HepG2 (cell line): ENCODE data around the gene TXN2. TPM values are rescaled to one million over a fixed set of nuclear protein-coding genes. Genes with fewer than 3 reads are reported as not detected.

Experiments
- CEBPB ChIP-seq: IDR thresholded peaks from 2 replicates; pipeline ENCODE4 v1.6.1; 2011; ENCODE audit warnings: low read depth, low read length, improper control_type of control experiment, borderline replicate concordance
- CENPT ChIP-seq: sonication (generic); formaldehyde crosslinking; IDR thresholded peaks from 2 replicates; pipeline ENCODE4 v1.8.0; 2022; ENCODE audit warnings: low read depth, mild to moderate bottlenecking, moderate library complexity, missing genetic modification reagents
- HIVEP1 ChIP-seq: sonication (generic); formaldehyde crosslinking; IDR thresholded peaks from 2 replicates; pipeline ENCODE4 v1.4.0; 2020; ENCODE audit warnings: mild to moderate bottlenecking, missing genetic modification reagents
- HNRNPH1 ChIP-seq: fragments of 200-400 bp; formaldehyde crosslinking; optimal IDR thresholded peaks from 2 replicates; pipeline ENCODE3; 2017; ENCODE audit warnings: mild to moderate bottlenecking, low read depth, low read length
- NFE2 ChIP-seq: sonication (generic); formaldehyde crosslinking; IDR thresholded peaks from 2 replicates; pipeline ENCODE4 v1.4.0; 2020; ENCODE audit warnings: missing genetic modification reagents
- SP4 ChIP-seq: sonication (generic); formaldehyde crosslinking; IDR thresholded peaks from 2 replicates; pipeline ENCODE4 v1.8.1; 2023; ENCODE audit warnings: mild to moderate bottlenecking, missing genetic modification reagents
- SRSF1 ChIP-seq: fragments of 200-400 bp; formaldehyde crosslinking; optimal IDR thresholded peaks from 2 replicates; pipeline ENCODE3; 2017; ENCODE audit warnings: mild to moderate bottlenecking, low read depth, low read length, moderate library complexity
- TAF1 ChIP-seq: sonication (generic); formaldehyde crosslinking; IDR thresholded peaks from 2 replicates; pipeline ENCODE4 v1.4.0; 2020; ENCODE audit warnings: missing genetic modification reagents
- ZNF326 ChIP-seq: sonication (generic); formaldehyde crosslinking; IDR thresholded peaks from 2 replicates; pipeline ENCODE4 v1.4.0; 2020; ENCODE audit warnings: missing genetic modification reagents, borderline replicate concordance
- ZNF484 ChIP-seq: sonication (generic); formaldehyde crosslinking; IDR thresholded peaks from 2 replicates; pipeline ENCODE4 v1.5.1; 2020; ENCODE audit warnings: mild to moderate bottlenecking, low read depth, missing genetic modification reagents, borderline replicate concordance
- ZNF567 ChIP-seq: sonication (generic); formaldehyde crosslinking; IDR thresholded peaks from 2 replicates; pipeline ENCODE4 v1.8.1; 2023; ENCODE audit warnings: mild to moderate bottlenecking, missing genetic modification reagents, borderline replicate concordance
- ZNF83 ChIP-seq: sonication (generic); formaldehyde crosslinking; IDR thresholded peaks from 2 replicates; pipeline ENCODE4 v1.4.0; 2020; ENCODE audit warnings: missing genetic modification reagents, mild to moderate bottlenecking, borderline replicate concordance
- ZNF839 ChIP-seq: sonication (generic); formaldehyde crosslinking; IDR thresholded peaks from 2 replicates; pipeline ENCODE4 v1.4.0; 2020; ENCODE audit warnings: missing genetic modification reagents, mild to moderate bottlenecking, borderline replicate concordance
- ZNF879 ChIP-seq: sonication (generic); formaldehyde crosslinking; IDR thresholded peaks from 2 replicates; pipeline ENCODE4 v1.8.1; 2023; ENCODE audit warnings: missing genetic modification reagents
- polyA plus RNA-seq, 8 experiments: library from polyadenylated mRNA; depleted of rRNA in 3 of 8; stranded (reverse) in 7 of 8; unstranded in 1 of 8; fragments of >200 nt; fragmentation: Illumina TruSeq in 4 of 8; extraction: Trizol in 4 of 8; gene quantifications; 2 replicates each; pipeline versions ENCODE4 v1.2.1 to v1.2.3, GENCODE V29; 2011 to 2016; ENCODE audit warnings: low read depth in 4 of 8, missing spikeins in 1 of 8, mixed read lengths in 1 of 8; ENCODE audit not compliant: insufficient read depth in 1 of 8
- total RNA-seq, 5 experiments: library from RNA; depleted of rRNA; stranded (reverse); fragments of >200 nt; fragmentation: Illumina TruSeq; extraction: Trizol; gene quantifications; 2 replicates each; pipeline ENCODE4 v1.2.3, GENCODE V29; 2016; ENCODE audit warnings: low read depth in 1 of 5
- TF ChIP-seq, protein P1 (sequence below): sonication (generic); formaldehyde crosslinking; IDR thresholded peaks from 2 replicates; pipeline ENCODE4 v1.5.1; 2020; ENCODE audit warnings: mild to moderate bottlenecking, missing genetic modification reagents
- TF ChIP-seq, protein P2 (sequence below): IDR thresholded peaks from 2 replicates; pipeline ENCODE4 v1.6.1; 2016; ENCODE audit warnings: missing compliant biosample characterization, missing genetic modification reagents, borderline replicate concordance
- TF ChIP-seq, protein P3 (sequence below): IDR thresholded peaks from 2 replicates; pipeline ENCODE4 v1.6.1; 2016; ENCODE audit warnings: low read depth
- TF ChIP-seq, protein P4 (sequence below): sonication (generic); formaldehyde crosslinking; IDR thresholded peaks from 2 replicates; pipeline ENCODE4 v1.4.0; 2020; ENCODE audit warnings: missing genetic modification reagents, mild to moderate bottlenecking, borderline replicate concordance
- TF ChIP-seq, protein P5 (sequence below): sonication (generic); formaldehyde crosslinking; IDR thresholded peaks from 2 replicates; pipeline ENCODE4 v1.8.1; 2023; ENCODE audit warnings: mild to moderate bottlenecking, missing genetic modification reagents, borderline replicate concordance

The TXN2 gene
- total and polyA plus RNA-seq, 2 of the 13 experiments (the other 11 are each of a cell fraction or from before 2014, with no cell fraction given) = 41.4 to 109 TPM

DNA sequence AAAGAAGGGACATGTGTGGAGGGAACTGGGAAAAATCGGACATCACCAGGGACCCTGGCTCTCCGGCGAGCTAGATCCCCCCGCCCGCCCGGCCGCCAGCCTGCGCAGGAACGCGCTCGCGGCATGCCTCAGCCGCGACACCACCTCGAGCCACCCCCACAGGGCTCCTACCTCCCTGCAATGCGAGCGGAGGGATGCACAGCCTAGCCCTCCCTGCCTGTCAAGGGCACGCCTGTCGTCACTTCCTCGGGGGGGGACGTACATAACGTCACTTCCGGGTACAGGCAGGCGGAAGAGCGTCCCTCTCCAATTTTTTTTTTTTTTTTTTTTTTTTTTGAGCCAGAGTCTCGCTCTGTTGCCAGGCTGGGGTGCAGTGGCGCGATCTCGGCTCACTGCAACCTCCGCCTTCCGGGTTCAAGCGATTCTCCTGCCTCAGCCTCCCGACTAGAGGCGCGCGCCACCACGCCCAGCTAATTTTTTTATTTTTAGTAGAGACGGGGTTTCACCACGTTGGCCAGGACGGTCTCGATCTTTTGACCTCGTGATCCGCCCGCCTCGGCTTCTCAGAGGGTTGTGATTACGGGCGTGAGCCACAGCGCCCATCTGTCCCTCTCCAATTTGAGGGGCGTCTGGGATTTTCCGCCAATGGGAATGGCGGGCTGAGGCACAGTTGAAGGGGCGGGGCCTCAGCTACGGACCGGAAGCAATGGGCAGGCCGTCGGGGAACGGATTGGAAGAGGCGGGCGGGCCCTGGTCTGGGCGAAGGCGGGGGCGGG, at the start of gene TXN2 (continued):
- TF ChIP-seq, protein P1, sequence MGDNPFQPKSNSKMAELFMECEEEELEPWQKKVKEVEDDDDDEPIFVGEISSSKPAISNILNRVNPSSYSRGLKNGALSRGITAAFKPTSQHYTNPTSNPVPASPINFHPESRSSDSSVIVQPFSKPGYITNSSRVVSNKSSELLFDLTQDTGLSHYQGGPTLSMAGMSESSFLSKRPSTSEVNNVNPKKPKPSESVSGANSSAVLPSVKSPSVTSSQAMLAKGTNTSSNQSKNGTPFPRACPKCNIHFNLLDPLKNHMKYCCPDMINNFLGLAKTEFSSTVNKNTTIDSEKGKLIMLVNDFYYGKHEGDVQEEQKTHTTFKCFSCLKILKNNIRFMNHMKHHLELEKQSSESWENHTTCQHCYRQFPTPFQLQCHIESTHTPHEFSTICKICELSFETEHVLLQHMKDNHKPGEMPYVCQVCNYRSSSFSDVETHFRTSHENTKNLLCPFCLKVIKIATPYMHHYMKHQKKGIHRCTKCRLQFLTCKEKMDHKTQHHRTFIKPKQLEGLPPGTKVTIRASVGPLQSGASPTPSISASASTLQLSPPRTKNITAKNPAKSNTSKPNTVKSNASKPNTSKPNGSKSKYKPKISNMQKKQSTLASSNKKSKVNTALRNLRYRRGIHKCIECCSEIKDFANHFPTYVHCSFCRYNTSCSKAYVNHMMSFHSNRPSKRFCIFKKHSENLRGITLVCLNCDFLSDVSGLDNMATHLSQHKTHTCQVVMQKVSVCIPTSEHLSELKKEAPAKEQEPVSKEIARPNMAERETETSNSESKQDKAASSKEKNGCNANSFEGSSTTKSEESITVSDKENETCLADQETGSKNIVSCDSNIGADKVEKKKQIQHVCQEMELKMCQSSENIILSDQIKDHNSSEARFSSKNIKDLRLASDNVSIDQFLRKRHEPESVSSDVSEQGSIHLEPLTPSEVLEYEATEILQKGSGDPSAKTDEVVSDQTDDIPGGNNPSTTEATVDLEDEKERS (CRISPR knock-in tag) = 0 out of 2 replicates have a peak, but pooled peaks have one; percentile 10
- peak; percentile 58 for TF ChIP-seq HIVEP1 (CRISPR knock-in tag)
- TF ChIP-seq CENPT (CRISPR knock-in tag) = no peak
- TF ChIP-seq ZNF484 (CRISPR knock-in tag) = no peak
- TF ChIP-seq, protein P2, sequence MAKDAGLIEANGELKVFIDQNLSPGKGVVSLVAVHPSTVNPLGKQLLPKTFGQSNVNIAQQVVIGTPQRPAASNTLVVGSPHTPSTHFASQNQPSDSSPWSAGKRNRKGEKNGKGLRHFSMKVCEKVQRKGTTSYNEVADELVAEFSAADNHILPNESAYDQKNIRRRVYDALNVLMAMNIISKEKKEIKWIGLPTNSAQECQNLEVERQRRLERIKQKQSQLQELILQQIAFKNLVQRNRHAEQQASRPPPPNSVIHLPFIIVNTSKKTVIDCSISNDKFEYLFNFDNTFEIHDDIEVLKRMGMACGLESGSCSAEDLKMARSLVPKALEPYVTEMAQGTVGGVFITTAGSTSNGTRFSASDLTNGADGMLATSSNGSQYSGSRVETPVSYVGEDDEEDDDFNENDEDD = no peak
- TF ChIP-seq ZNF567 (CRISPR knock-in tag) = no peak
- no peak for TF ChIP-seq NFE2 (CRISPR knock-in tag)
- no peak for TF ChIP-seq CEBPB
- TF ChIP-seq HNRNPH1 = no peak
- peak; percentile 88 for TF ChIP-seq TAF1 (CRISPR knock-in tag)
- TF ChIP-seq ZNF326 (CRISPR knock-in tag) = 0 out of 2 replicates have a peak, but pooled peaks have one; percentile 57
- TF ChIP-seq, protein P3, sequence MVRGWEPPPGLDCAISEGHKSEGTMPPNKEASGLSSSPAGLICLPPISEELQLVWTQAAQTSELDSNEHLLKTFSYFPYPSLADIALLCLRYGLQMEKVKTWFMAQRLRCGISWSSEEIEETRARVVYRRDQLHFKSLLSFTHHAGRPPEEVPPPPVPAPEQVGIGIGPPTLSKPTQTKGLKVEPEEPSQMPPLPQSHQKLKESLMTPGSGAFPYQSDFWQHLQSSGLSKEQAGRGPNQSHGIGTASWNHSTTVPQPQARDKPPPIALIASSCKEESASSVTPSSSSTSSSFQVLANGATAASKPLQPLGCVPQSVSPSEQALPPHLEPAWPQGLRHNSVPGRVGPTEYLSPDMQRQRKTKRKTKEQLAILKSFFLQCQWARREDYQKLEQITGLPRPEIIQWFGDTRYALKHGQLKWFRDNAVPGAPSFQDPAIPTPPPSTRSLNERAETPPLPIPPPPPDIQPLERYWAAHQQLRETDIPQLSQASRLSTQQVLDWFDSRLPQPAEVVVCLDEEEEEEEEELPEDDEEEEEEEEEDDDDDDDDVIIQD (CRISPR knock-in tag) = no peak
- peak; percentile 67 for TF ChIP-seq SRSF1
- no peak for TF ChIP-seq ZNF83 (CRISPR knock-in tag)
- TF ChIP-seq SP4 (CRISPR knock-in tag) = peak; percentile 26; the same call in 1 of the 2 replicates
- TF ChIP-seq, protein P4, sequence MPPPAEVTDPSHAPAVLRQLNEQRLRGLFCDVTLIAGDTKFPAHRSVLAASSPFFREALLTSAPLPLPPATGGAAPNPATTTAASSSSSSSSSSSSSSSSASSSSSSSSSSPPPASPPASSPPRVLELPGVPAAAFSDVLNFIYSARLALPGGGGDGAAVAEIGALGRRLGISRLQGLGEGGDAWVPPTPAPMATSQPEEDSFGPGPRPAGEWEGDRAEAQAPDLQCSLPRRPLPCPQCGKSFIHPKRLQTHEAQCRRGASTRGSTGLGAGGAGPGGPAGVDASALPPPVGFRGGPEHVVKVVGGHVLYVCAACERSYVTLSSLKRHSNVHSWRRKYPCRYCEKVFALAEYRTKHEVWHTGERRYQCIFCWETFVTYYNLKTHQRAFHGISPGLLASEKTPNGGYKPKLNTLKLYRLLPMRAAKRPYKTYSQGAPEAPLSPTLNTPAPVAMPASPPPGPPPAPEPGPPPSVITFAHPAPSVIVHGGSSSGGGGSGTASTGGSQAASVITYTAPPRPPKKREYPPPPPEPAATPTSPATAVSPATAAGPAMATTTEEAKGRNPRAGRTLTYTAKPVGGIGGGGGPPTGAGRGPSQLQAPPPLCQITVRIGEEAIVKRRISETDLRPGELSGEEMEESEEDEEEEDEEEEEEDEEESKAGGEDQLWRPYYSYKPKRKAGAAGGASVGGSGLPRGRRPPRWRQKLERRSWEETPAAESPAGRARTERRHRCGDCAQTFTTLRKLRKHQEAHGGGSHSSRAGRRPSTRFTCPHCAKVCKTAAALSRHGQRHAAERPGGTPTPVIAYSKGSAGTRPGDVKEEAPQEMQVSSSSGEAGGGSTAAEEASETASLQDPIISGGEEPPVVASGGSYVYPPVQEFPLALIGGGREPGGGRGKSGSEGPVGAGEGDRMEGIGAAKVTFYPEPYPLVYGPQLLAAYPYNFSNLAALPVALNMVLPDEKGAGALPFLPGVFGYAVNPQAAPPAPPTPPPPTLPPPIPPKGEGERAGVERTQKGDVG (CRISPR knock-in tag) = no peak
- TF ChIP-seq ZNF839 (CRISPR knock-in tag) = no peak
- TF ChIP-seq ZNF879 (CRISPR knock-in tag) = no peak
- TF ChIP-seq, protein P5, sequence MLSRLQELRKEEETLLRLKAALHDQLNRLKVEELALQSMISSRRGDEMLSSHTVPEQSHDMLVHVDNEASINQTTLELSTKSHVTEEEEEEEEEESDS (CRISPR knock-in tag) = no peak
